HepG2 (cell line): Measurements from ENCODE around the gene NHERF2. TPM values are rescaled to one million over a fixed set of nuclear protein-coding genes. Genes with fewer than 3 reads are reported as not detected.

Source experiments
- GPN1 ChIP-seq: sonication (generic); formaldehyde crosslinking; IDR thresholded peaks from 2 replicates; pipeline ENCODE4 v1.5.1; 2020; ENCODE audit warnings: missing genetic modification reagents, borderline replicate concordance
- GRHL1 ChIP-seq: sonication (generic); formaldehyde crosslinking; conservative IDR thresholded peaks from 2 replicates; pipeline ENCODE4 v1.8.0; 2022; ENCODE audit warnings: missing genetic modification reagents
- JDP2 ChIP-seq: sonication (generic); formaldehyde crosslinking; IDR thresholded peaks from 2 replicates; pipeline ENCODE4 v1.8.1; 2022; ENCODE audit warnings: missing genetic modification reagents, borderline replicate concordance
- NFYB ChIP-seq: sonication (generic); formaldehyde crosslinking; IDR thresholded peaks from 2 replicates; pipeline ENCODE4 v1.4.0; 2020; ENCODE audit warnings: missing genetic modification reagents
- SMARCC2 ChIP-seq: fragments of 450-650 bp; IDR thresholded peaks from 2 replicates; pipeline ENCODE4 v1.6.1; 2017; ENCODE audit warnings: antibody characterized with exemption, mild to moderate bottlenecking
- SPEN ChIP-seq: sonication (generic); formaldehyde crosslinking; IDR thresholded peaks from 2 replicates; pipeline ENCODE4 v1.5.1; 2020; ENCODE audit warnings: low read depth, mild to moderate bottlenecking, missing genetic modification reagents
- YY1 ChIP-seq: IDR thresholded peaks from 2 replicates; pipeline ENCODE4 v1.6.1; 2011; ENCODE audit warnings: low read length, low read depth, moderate library complexity, mild to moderate bottlenecking; ENCODE audit not compliant: insufficient read depth, insufficient replicate concordance
- ZBTB7B ChIP-seq: sonication (generic); formaldehyde crosslinking; IDR thresholded peaks from 2 replicates; pipeline ENCODE4 v1.4.0; 2020; ENCODE audit warnings: missing genetic modification reagents
- ZNF281 ChIP-seq: sonication (generic); formaldehyde crosslinking; IDR thresholded peaks from 2 replicates; pipeline ENCODE4 v1.4.0; 2020; ENCODE audit warnings: missing genetic modification reagents, borderline replicate concordance
- ZNF432 ChIP-seq: sonication (generic); formaldehyde crosslinking; IDR thresholded peaks from 2 replicates; pipeline ENCODE4 v1.5.0; 2020; ENCODE audit warnings: missing genetic modification reagents, mild to moderate bottlenecking, borderline replicate concordance
- ZSCAN5A ChIP-seq: sonication (generic); formaldehyde crosslinking; IDR thresholded peaks from 2 replicates; pipeline ENCODE4 v1.8.0; 2022; ENCODE audit warnings: mild to moderate bottlenecking, missing genetic modification reagents, borderline replicate concordance
- polyA plus RNA-seq, 8 experiments: library from polyadenylated mRNA; depleted of rRNA in 3 of 8; stranded (reverse) in 7 of 8; unstranded in 1 of 8; fragments of >200 nt; fragmentation: Illumina TruSeq in 4 of 8; extraction: Trizol in 4 of 8; gene quantifications; 2 replicates each; pipeline versions ENCODE4 v1.2.1 to v1.2.3, GENCODE V29; 2011 to 2016; ENCODE audit warnings: low read depth in 4 of 8, missing spikeins in 1 of 8, mixed read lengths in 1 of 8; ENCODE audit not compliant: insufficient read depth in 1 of 8
- total RNA-seq, 5 experiments: library from RNA; depleted of rRNA; stranded (reverse); fragments of >200 nt; fragmentation: Illumina TruSeq; extraction: Trizol; gene quantifications; 2 replicates each; pipeline ENCODE4 v1.2.3, GENCODE V29; 2016; ENCODE audit warnings: low read depth in 1 of 5
- TF ChIP-seq, protein P1 (sequence below): sonication (generic); formaldehyde crosslinking; IDR thresholded peaks from 2 replicates; pipeline ENCODE4 v1.4.0; 2020; ENCODE audit warnings: mild to moderate bottlenecking, low read depth, missing genetic modification reagents
- TF ChIP-seq, protein P2 (sequence below): sonication (generic); formaldehyde crosslinking; IDR thresholded peaks from 2 replicates; pipeline ENCODE4 v1.5.0; 2020; ENCODE audit warnings: missing genetic modification reagents
- TF ChIP-seq, protein P3 (sequence below): sonication (generic); formaldehyde crosslinking; conservative IDR thresholded peaks from 2 replicates; pipeline ENCODE4 v1.8.0; 2022; ENCODE audit warnings: low read depth, missing genetic modification reagents

Gene NHERF2
- total and polyA plus RNA-seq, 2 of the 13 experiments (the other 11 are each of a cell fraction or from before 2014, with no cell fraction given), result 23.7 to 39.3 TPM

- TF ChIP-seq ZNF281 (CRISPR knock-in tag) (peak; percentile 91), GRHL1 (CRISPR knock-in tag) (no peak), NFYB (no peak), ZBTB7B (CRISPR knock-in tag) (peak; percentile 91), SMARCC2 (no peak), JDP2 (CRISPR knock-in tag) (no peak), ZSCAN5A (CRISPR knock-in tag) (peak; percentile 67; the same call in 1 of the 2 replicates), YY1 (no peak), SPEN (CRISPR knock-in tag) (no peak; the same call in none of the 2 replicates), ZNF432 (CRISPR knock-in tag) (no peak), GPN1 (CRISPR knock-in tag) (no peak)
- TF ChIP-seq, protein P1, sequence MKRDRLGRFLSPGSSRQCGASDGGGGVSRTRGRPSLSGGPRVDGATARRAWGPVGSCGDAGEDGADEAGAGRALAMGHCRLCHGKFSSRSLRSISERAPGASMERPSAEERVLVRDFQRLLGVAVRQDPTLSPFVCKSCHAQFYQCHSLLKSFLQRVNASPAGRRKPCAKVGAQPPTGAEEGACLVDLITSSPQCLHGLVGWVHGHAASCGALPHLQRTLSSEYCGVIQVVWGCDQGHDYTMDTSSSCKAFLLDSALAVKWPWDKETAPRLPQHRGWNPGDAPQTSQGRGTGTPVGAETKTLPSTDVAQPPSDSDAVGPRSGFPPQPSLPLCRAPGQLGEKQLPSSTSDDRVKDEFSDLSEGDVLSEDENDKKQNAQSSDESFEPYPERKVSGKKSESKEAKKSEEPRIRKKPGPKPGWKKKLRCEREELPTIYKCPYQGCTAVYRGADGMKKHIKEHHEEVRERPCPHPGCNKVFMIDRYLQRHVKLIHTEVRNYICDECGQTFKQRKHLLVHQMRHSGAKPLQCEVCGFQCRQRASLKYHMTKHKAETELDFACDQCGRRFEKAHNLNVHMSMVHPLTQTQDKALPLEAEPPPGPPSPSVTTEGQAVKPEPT (CRISPR knock-in tag), result no peak
- TF ChIP-seq, protein P2, sequence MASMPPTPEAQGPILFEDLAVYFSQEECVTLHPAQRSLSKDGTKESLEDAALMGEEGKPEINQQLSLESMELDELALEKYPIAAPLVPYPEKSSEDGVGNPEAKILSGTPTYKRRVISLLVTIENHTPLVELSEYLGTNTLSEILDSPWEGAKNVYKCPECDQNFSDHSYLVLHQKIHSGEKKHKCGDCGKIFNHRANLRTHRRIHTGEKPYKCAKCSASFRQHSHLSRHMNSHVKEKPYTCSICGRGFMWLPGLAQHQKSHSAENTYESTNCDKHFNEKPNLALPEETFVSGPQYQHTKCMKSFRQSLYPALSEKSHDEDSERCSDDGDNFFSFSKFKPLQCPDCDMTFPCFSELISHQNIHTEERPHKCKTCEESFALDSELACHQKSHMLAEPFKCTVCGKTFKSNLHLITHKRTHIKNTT, result no peak
- TF ChIP-seq, protein P3, sequence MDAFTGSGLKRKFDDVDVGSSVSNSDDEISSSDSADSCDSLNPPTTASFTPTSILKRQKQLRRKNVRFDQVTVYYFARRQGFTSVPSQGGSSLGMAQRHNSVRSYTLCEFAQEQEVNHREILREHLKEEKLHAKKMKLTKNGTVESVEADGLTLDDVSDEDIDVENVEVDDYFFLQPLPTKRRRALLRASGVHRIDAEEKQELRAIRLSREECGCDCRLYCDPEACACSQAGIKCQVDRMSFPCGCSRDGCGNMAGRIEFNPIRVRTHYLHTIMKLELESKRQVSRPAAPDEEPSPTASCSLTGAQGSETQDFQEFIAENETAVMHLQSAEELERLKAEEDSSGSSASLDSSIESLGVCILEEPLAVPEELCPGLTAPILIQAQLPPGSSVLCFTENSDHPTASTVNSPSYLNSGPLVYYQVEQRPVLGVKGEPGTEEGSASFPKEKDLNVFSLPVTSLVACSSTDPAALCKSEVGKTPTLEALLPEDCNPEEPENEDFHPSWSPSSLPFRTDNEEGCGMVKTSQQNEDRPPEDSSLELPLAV (CRISPR knock-in tag), result no peak
Measured at GRCh38 chr16:2039274-2040031, 12.8 kb downstream of the NHERF2 start (continued).
